ENCODE data around the gene CLPSL2.

DNA sequence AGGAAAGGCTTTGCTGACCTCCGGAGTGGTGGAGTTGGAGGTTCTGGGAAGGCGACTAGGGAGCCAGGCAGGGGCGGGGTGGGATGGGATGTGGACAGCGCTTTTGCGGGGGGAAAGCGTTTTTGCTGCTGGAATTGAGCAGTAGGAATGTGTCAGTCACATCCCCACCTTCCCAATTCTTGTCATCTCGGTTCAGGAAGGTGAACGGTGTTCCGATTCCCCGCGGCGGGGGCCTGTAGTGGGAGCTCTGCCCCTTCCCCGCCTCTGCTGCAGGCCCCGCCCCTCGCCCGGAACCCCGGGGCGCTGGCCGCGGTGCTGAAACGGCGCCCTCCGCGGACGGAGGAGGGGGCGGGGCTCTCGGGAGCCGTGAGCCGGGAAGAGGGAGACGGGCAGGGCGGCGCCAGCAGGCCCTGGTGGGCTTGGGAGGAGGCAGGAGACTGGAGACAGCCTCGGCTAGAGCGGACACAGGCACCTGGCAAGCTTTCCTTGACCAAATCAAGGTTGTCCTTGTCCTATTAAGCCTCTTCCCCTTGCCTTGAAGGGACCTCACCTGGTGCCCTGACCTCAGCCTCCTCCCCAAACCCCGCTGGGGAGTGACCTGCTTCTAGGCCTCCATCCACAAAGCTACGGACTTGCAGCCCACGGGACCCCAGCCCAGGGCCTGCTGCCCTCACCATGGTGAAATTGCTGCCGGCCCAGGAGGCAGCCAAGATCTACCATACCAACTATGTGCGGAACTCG lies 28.8 kb downstream of the CLPSL2 start, which contains the start of gene LHFPL5:
- TF ChIP-seq, protein P1, sequence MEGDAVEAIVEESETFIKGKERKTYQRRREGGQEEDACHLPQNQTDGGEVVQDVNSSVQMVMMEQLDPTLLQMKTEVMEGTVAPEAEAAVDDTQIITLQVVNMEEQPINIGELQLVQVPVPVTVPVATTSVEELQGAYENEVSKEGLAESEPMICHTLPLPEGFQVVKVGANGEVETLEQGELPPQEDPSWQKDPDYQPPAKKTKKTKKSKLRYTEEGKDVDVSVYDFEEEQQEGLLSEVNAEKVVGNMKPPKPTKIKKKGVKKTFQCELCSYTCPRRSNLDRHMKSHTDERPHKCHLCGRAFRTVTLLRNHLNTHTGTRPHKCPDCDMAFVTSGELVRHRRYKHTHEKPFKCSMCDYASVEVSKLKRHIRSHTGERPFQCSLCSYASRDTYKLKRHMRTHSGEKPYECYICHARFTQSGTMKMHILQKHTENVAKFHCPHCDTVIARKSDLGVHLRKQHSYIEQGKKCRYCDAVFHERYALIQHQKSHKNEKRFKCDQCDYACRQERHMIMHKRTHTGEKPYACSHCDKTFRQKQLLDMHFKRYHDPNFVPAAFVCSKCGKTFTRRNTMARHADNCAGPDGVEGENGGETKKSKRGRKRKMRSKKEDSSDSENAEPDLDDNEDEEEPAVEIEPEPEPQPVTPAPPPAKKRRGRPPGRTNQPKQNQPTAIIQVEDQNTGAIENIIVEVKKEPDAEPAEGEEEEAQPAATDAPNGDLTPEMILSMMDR (IDR thresholded peaks at IDR 0.05): no peak
- no peak for TF ChIP-seq POLR2A (IDR thresholded peaks at IDR 0.05)

Measured in lower leg skin (tissue), 3 donors.